Small intestine (tissue), 7 donors: ENCODE results near the gene SLC16A13. TPM values are rescaled to one million over a fixed set of nuclear protein-coding genes. Genes with fewer than 3 reads are reported as not detected.
"Not testable (repeated sequence)": the region's sequence is repeated elsewhere in the genome, so short reads cannot be mapped to it uniquely, and the experiment has no call there.

Experiments
- DNase-seq, 2 donors: peaks; one replicate each; pipeline versions ENCODE4 v3.0.0 to v3.0.0-alpha.2; 2013
- FAIRE-seq: peaks from 2 replicates; lab custom pipeline; 2012; peaks lifted over from hg19 to GRCh38; lab: Jason Lieb, UNC
- H3K27ac ChIP-seq, 3 donors: one replicate each; pipeline ENCODE4 v1.5.1; 2013; ENCODE audit warnings: low read length in 2 of 3, mild to moderate bottlenecking in 2 of 3, control low read depth in 1 of 3, inconsistent platforms in 1 of 3, low read depth in 1 of 3, moderate library complexity in 1 of 3
- H3K27me3 ChIP-seq, 3 donors: one replicate each; pipeline ENCODE4 v1.6.1; 2013; ENCODE audit warnings: low read length in 3 of 3, inconsistent platforms in 1 of 3; ENCODE audit not compliant: control insufficient read depth in 3 of 3, insufficient read depth in 3 of 3
- H3K36me3 ChIP-seq, 3 donors: one replicate each; pipeline ENCODE4 v1.6.1; 2013; ENCODE audit warnings: low read length in 3 of 3, inconsistent platforms in 1 of 3, low read depth in 1 of 3, mild to moderate bottlenecking in 1 of 3, moderate library complexity in 1 of 3; ENCODE audit not compliant: control insufficient read depth in 3 of 3, insufficient read depth in 2 of 3
- H3K4me1 ChIP-seq, 3 donors: one replicate each; pipeline ENCODE4 v1.6.1; 2013; ENCODE audit warnings: low read length in 2 of 3, inconsistent platforms in 1 of 3, low read depth in 1 of 3, mild to moderate bottlenecking in 1 of 3, moderate library complexity in 1 of 3; ENCODE audit not compliant: control insufficient read depth in 3 of 3, insufficient read depth in 2 of 3
- H3K4me3 ChIP-seq, 3 donors: one replicate each; pipeline ENCODE4 v1.5.1; 2013; ENCODE audit warnings: low read length in 3 of 3, control low read depth in 1 of 3, inconsistent platforms in 1 of 3, low read depth in 1 of 3, mild to moderate bottlenecking in 1 of 3, moderate library complexity in 1 of 3
- H3K9me3 ChIP-seq, 2 donors: one replicate each; pipeline ENCODE4 v1.6.1; 2013; ENCODE audit warnings: low read depth in 1 of 2, low read length in 1 of 2; ENCODE audit not compliant: control insufficient read depth in 2 of 2, insufficient read depth in 1 of 2
- WGBS, 3 donors: extraction: QIAGEN DNeasy Blood & Tissue Kit; methylation state at CpG; one replicate each; pipeline ENCODE4 v1.1.7; 2013; 5-methylcytosine and 5-hydroxymethylcytosine counted together
- polyA plus RNA-seq, 4 donors: library from polyadenylated mRNA; stranded (reverse) in 3 of 4; unstranded in 1 of 4; fragments of 200-250 nt in 3 of 4; fragments of 120-200 nt in 1 of 4; gene quantifications; one replicate each; pipeline versions ENCODE4 v1.2.1 to v1.2.3, GENCODE V29; 2013
- donor health status: healthy with polysubstance abuse.
- donor health status: control.
- donor health status: control.
- donor health status: Bipolar disorder and iron deficiency.
- donor health status: healthy.

Gene SLC16A13
- polyA plus RNA-seq, 4 donors, result 1.8 to 11.2 (median 5.0) TPM

- H3K27me3 ChIP-seq, result peaks cover 0 to 41% (median 0%) of the 10 kb centered on the region in 3 donors
- no peaks in the 10 kb centered on the region for H3K36me3 ChIP-seq
- no peak for FAIRE-seq
- H3K4me1 ChIP-seq, result peaks cover 8 to 51% (median 9%) of the 10 kb centered on the region in 3 donors
- WGBS, 3 donors, result 2 to 5% (median 2%) methylated on average over 39 to 58 of the region's 58 CpGs
- H3K4me3 ChIP-seq, result peak within 1 kb of the TSS; percentile 18 to 33 (median 30)
- peak within 1 kb of the TSS in 1 of 3 donors; percentile 20 for H3K27ac ChIP-seq
- no peaks in the 10 kb centered on the region for H3K9me3 ChIP-seq
- DNase-seq, result peak in 1 of 2 donors; percentile 52
Observed at GRCh38 chr17:7043497-7044198, 7.8 kb downstream of the SLC16A13 start, which contains the start of gene SLC16A11. TSS of gene SLC16A11 (minus strand) at chr17:7044092. CDS start at chr17:7043513, 579 bp downstream.

GRCh38 chr17:7045492-7046126 is 9.8 kb downstream of the SLC16A13 start:
- Histone ChIP-seq H3K27ac (peak overlapping the region in 2 of 3 donors; percentile 63 to 64), H3K27me3 (peaks cover 0 to 46% (median 0%) of the 10 kb centered on the region in 3 donors), H3K36me3 (no peaks in the 10 kb centered on the region), H3K4me3 (no peak overlapping the region), H3K9me3 (no peaks in the 10 kb centered on the region), H3K4me1 (peaks cover 8 to 41% (median 8%) of the 10 kb centered on the region in 3 donors)
- DNase-seq (peak; percentile 88 to 90), FAIRE-seq (no peak)
- 6 to 21% (median 9%) methylated on average over 5 of the region's 5 CpGs for WGBS, 3 donors

- Histone ChIP-seq H3K9me3 (no peaks in the 10 kb centered on the region), H3K36me3 (no peaks in the 10 kb centered on the region), H3K4me3 (peak overlapping the region in 2 of 3 donors; percentile 2 to 36), H3K4me1 (peaks cover 8 to 41% (median 8%) of the 10 kb centered on the region in 3 donors), H3K27ac (peak overlapping the region; percentile 44 to 64 (median 63)), H3K27me3 (peaks cover 0 to 46% (median 0%) of the 10 kb centered on the region in 3 donors)
- DNase-seq (peak; percentile 87 to 92), FAIRE-seq (no peak)
- 3 to 10% (median 6%) methylated on average over 15 of the region's 15 CpGs for WGBS, 3 donors
Observed at GRCh38 chr17:7046127-7046724, 10.4 kb downstream of the SLC16A13 start.

- H3K4me3 ChIP-seq, result peak overlapping the region in 2 of 3 donors; percentile 2 to 36
- peak; percentile 86 to 92 for DNase-seq
- H3K27ac ChIP-seq, result peak overlapping the region; percentile 44 to 64 (median 63)
- not testable (repeated sequence) for H3K9me3 ChIP-seq, H3K36me3 ChIP-seq, FAIRE-seq
- WGBS, 3 donors, result 2 to 13% (median 11%) methylated on average over 26 of the region's 26 CpGs
- H3K4me1 ChIP-seq, result peaks cover 8 to 41% (median 8%) of the 10 kb centered on the region in 3 donors
- H3K27me3 ChIP-seq, result peaks cover 0 to 41% (median 0%) of the 10 kb centered on the region in 3 donors
Observed at GRCh38 chr17:7046725-7047397, 11.0 kb downstream of the SLC16A13 start.

- FAIRE-seq (no peak), DNase-seq (no peak)
- H3K4me3 ChIP-seq, result no peak overlapping the region
- H3K4me1 ChIP-seq, result peaks cover 4 to 37% (median 5%) of the 10 kb centered on the region in 3 donors
- WGBS, 3 donors, result 21 to 59% (median 27%) methylated on average over 6 of the region's 6 CpGs
- H3K27ac ChIP-seq, result no peak overlapping the region
- H3K36me3 ChIP-seq, result no peaks in the 10 kb centered on the region
- no peaks in the 10 kb centered on the region for H3K9me3 ChIP-seq
- H3K27me3 ChIP-seq, result peaks cover 0 to 34% (median 0%) of the 10 kb centered on the region in 3 donors
Observed at GRCh38 chr17:7047566-7047965, 11.8 kb downstream of the SLC16A13 start.

GRCh38 chr17:7048968-7049367 is 13.2 kb downstream of the SLC16A13 start:
- no peak overlapping the region for H3K27ac ChIP-seq
- H3K27me3 ChIP-seq, result peaks cover 0 to 20% (median 0%) of the 10 kb centered on the region in 3 donors
- H3K4me3 ChIP-seq, result no peak overlapping the region
- H3K9me3 ChIP-seq, result no peaks in the 10 kb centered on the region
- FAIRE-seq (no peak), DNase-seq (no peak)
- peaks cover 0 to 23% (median 3%) of the 10 kb centered on the region in 3 donors for H3K4me1 ChIP-seq
- H3K36me3 ChIP-seq, result no peaks in the 10 kb centered on the region
- WGBS, 3 donors, result 73 to 88% (median 76%) methylated on average over 6 of the region's 6 CpGs

- H3K36me3 ChIP-seq, DNase-seq, H3K9me3 ChIP-seq, FAIRE-seq, H3K27me3 ChIP-seq, H3K27ac ChIP-seq, H3K4me3 ChIP-seq: not testable (repeated sequence)
- 75 to 79% (median 76%) methylated on average over 8 to 9 of the region's 9 CpGs for WGBS, 3 donors
- H3K4me1 ChIP-seq, result peaks cover 0 to 13% (median 3%) of the 10 kb centered on the region in 3 donors
Observed at GRCh38 chr17:7050583-7050982, 14.8 kb downstream of the SLC16A13 start.

GRCh38 chr17:7056386-7056785 is 20.6 kb downstream of the SLC16A13 start:
- Histone ChIP-seq H3K27ac (no peak overlapping the region), H3K9me3 (no peaks in the 10 kb centered on the region), H3K4me1 (no peaks in the 10 kb centered on the region), H3K4me3 (no peak overlapping the region), H3K36me3 (no peaks in the 10 kb centered on the region), H3K27me3 (no peaks in the 10 kb centered on the region)
- 74 to 85% (median 83%) methylated on average over 4 of the region's 4 CpGs for WGBS, 3 donors
- DNase-seq (no peak), FAIRE-seq (no peak)
